Tibial artery (tissue), 4 donors: ENCODE data around the gene GNAS.

Experiments used
- DNase-seq, 2 donors: peaks; one replicate each; pipeline ENCODE4 v3.0.0-alpha.2; 2019
- H3K27ac ChIP-seq, 2 donors: fragments of 200-600 bp; sonication (generic) in 1 of 2; 1 replicate in 1 of 2; 2 replicates in 1 of 2; pipeline ENCODE4 v1.5.1; 2018 to 2019; ENCODE audit warnings: mild to moderate bottlenecking in 1 of 2
- H3K27me3 ChIP-seq, 2 donors: fragments of 200-600 bp; sonication (generic) in 1 of 2; one replicate each; pipeline versions ENCODE4 v1.5.1 to v1.6.0; 2016 to 2019
- H3K36me3 ChIP-seq, 3 donors: fragments of 200-600 bp; sonication (generic) in 2 of 3; one replicate each; pipeline ENCODE4 v1.5.1; 2016 to 2019; ENCODE audit warnings: mild to moderate bottlenecking in 2 of 3
- H3K4me1 ChIP-seq, 4 donors: fragments of 200-600 bp; sonication (generic) in 2 of 4; 1 replicate in 3 of 4; 2 replicates in 1 of 4; pipeline ENCODE4 v1.5.1; 2016 to 2019
- H3K4me3 ChIP-seq, 2 donors: fragments of 200-600 bp; sonication (generic) in 1 of 2; 1 replicate in 1 of 2; 2 replicates in 1 of 2; pipeline ENCODE4 v1.5.1; 2018 to 2019; ENCODE audit warnings: mild to moderate bottlenecking in 2 of 2
- H3K9me3 ChIP-seq, 3 donors: fragments of 200-600 bp; sonication (generic) in 1 of 3; one replicate each; pipeline ENCODE4 v1.5.1; 2016 to 2019
- intact Hi-C: fragments of 100-400 bp; cut with DNase I; formaldehyde crosslinking; loops from one replicate; pipeline ENCODE4 v1.15.0; 2023; ENCODE audit warnings: low total_unique reads
- TF ChIP-seq, protein P1 (sequence below), 2 experiments: fragments of 200-600 bp in 1 of 2; fragments of 450-650 bp in 1 of 2; IDR thresholded peaks; one replicate each; pipeline ENCODE4 v1.5.1; 2017 to 2019; ENCODE audit warnings: antibody characterized with exemption in 2 of 2, mild to moderate bottlenecking in 1 of 2, moderate library complexity in 1 of 2

The GNAS gene

DNA sequence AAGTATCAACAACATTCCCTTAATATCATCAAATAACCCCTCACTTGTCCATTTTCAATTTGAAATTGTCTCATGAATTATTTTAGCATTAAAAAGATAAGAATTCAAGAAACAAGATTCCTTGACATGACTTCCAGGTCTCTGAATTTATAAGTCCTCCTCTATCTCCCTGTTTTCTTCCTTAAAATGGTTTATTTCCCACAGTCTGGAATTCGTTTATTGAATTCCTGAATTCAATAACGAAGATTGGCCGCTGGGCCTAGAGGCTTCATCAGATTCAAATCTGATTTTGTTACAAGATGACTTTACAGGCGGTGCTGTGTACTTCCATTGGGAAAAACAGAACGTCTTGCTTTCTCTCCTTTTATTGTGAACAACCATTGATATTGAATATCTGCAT is 79.7 kb downstream of the GNAS start:
- no peak overlapping the region for H3K4me3 ChIP-seq
- intact Hi-C loops = no loop called here
- peaks cover 0 to 4% of the 10 kb centered on the region in 2 donors for H3K27me3 ChIP-seq
- peaks cover 0 to 6% (median 0%) of the 10 kb centered on the region in 3 donors for H3K9me3 ChIP-seq
- TF ChIP-seq, protein P1, sequence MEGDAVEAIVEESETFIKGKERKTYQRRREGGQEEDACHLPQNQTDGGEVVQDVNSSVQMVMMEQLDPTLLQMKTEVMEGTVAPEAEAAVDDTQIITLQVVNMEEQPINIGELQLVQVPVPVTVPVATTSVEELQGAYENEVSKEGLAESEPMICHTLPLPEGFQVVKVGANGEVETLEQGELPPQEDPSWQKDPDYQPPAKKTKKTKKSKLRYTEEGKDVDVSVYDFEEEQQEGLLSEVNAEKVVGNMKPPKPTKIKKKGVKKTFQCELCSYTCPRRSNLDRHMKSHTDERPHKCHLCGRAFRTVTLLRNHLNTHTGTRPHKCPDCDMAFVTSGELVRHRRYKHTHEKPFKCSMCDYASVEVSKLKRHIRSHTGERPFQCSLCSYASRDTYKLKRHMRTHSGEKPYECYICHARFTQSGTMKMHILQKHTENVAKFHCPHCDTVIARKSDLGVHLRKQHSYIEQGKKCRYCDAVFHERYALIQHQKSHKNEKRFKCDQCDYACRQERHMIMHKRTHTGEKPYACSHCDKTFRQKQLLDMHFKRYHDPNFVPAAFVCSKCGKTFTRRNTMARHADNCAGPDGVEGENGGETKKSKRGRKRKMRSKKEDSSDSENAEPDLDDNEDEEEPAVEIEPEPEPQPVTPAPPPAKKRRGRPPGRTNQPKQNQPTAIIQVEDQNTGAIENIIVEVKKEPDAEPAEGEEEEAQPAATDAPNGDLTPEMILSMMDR (IDR thresholded peaks at IDR 0.05) = no peak
- no peaks in the 10 kb centered on the region for H3K36me3 ChIP-seq
- H3K27ac ChIP-seq = no peak overlapping the region
- peaks cover 0 to 11% (median 0%) of the 10 kb centered on the region in 4 donors for H3K4me1 ChIP-seq
- DNase-seq = no peak

DNA sequence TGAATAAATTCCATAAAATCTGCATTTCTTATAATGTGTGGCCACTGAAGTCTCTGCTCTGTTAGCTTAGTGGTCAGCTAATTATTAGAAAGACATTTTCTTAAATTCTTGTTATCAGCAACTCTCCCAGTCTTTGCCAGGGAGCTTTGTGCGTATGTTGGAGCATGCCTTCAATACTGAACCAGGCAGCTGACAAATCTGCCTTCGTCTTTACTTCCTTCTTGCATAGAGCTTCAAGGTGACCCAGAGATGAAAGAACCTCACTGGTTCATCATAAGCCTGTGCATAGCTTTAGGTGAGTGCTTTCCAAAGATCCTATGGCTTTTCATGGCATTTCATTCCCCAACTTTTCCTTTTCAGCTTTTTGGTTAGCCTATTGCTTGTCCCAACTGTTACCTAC is 85.6 kb downstream of the GNAS start:
- Histone ChIP-seq H3K27me3 (peaks cover 0 to 4% of the 10 kb centered on the region in 2 donors), H3K9me3 (peaks cover 0 to 6% (median 0%) of the 10 kb centered on the region in 3 donors), H3K36me3 (no peaks in the 10 kb centered on the region), H3K27ac (no peak overlapping the region), H3K4me3 (no peak overlapping the region), H3K4me1 (no peaks in the 10 kb centered on the region)
- intact Hi-C loops = no loop called here
- DNase-seq = no peak
- TF ChIP-seq, protein P1 (IDR thresholded peaks at IDR 0.05) = no peak

DNA sequence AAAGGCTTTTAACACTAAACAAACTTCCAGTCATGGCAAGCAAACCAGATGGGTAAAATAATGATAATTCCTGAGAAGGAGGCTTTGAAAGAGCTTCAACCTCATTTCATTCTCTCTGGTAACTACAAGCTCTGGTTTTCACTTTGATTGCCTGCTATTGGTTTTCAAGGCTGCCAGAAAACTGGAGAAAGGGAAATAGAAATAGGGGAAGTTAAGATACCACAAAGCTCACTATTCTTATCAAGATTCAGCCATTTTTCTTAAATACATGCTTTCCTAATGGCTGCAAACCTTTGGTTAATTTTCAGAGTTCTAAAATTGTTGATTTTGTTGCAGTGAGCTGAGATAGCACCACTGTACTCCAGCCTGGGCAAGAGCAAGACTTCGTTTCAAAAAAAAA is 86.0 kb downstream of the GNAS start:
- H3K27me3 ChIP-seq = peaks cover 0 to 4% of the 10 kb centered on the region in 2 donors
- DNase-seq = no peak
- TF ChIP-seq, protein P1 (IDR thresholded peaks at IDR 0.05) = no peak
- intact Hi-C loops = no loop called here
- H3K27ac ChIP-seq = no peak overlapping the region
- H3K36me3 ChIP-seq = no peaks in the 10 kb centered on the region
- H3K4me1 ChIP-seq = no peaks in the 10 kb centered on the region
- no peak overlapping the region for H3K4me3 ChIP-seq
- peaks cover 0 to 6% (median 0%) of the 10 kb centered on the region in 3 donors for H3K9me3 ChIP-seq

DNA sequence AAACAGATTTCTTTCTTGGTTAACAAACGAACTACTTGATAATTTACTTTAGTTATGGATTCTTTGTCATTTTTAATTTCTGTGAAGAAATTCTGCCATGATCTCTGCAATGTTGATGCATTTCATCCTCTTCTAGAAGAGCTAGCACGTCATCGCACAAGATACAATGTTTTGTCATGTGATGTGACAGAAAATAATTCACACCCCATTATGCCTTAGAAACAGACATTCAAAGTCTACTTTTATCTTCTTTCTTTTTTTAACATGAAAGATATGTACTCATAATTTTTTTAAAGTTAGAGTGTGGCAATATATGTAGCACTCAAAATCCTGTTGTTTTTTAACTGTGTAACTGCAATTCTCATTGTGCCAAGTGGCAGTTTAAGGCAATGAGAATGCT is 89.0 kb downstream of the GNAS start:
- TF ChIP-seq, protein P1 (IDR thresholded peaks at IDR 0.05) = no peak
- DNase-seq = no peak
- no peaks in the 10 kb centered on the region for H3K36me3 ChIP-seq
- no peaks in the 10 kb centered on the region for H3K4me1 ChIP-seq
- H3K27me3 ChIP-seq = no peaks in the 10 kb centered on the region
- no peak overlapping the region for H3K4me3 ChIP-seq
- no peak overlapping the region for H3K27ac ChIP-seq
- intact Hi-C loops = no loop called here
- peaks cover 0 to 3% (median 0%) of the 10 kb centered on the region in 3 donors for H3K9me3 ChIP-seq

DNA sequence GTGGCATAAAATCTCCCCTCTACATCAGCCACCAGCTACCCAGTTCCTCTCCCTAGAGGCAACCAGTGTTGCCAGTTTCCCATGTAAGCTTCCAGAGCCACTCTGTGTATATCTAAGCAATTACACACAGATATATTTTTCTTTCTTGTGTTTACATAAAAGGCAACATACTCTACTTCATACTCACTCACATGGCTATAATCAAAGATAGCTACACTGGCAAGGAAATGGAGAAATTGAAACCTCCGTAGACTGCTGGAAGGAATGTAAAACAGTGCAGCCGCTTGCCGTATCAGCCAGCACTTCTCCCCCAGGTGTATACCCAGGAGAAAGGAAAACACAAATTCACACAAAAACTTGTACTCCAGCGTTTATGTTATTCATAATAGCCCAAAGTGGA is 90.0 kb downstream of the GNAS start:
- no peaks in the 10 kb centered on the region for H3K36me3 ChIP-seq
- H3K4me3 ChIP-seq = no peak overlapping the region
- DNase-seq = no peak
- TF ChIP-seq, protein P1 (IDR thresholded peaks at IDR 0.05) = no peak
- no peaks in the 10 kb centered on the region for H3K27me3 ChIP-seq
- H3K9me3 ChIP-seq = no peaks in the 10 kb centered on the region
- H3K27ac ChIP-seq = no peak overlapping the region
- no peaks in the 10 kb centered on the region for H3K4me1 ChIP-seq
- intact Hi-C loops = no loop called here

DNA sequence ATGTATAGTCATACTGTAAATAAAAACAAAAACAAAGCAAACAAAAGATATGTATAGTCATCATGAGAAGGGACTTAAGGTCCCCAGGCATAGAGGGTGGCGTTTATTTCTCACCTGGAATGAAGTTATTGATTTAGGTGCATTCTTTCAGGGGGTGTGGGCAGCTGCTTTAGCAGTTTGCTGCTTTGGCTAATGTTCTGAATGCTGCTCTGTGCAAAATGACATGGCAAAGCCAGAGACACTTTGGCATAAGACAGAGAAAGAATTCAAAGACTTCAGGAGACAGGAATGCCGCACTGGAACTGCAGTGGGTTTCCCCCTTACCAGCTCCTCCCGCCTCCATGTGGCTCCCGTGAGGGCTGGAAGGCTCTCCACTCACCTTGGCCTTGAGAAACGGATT is 92.1 kb downstream of the GNAS start:
- H3K4me3 ChIP-seq = no peak overlapping the region
- intact Hi-C loops = no loop called here
- no peak overlapping the region for H3K27ac ChIP-seq
- no peaks in the 10 kb centered on the region for H3K4me1 ChIP-seq
- no peaks in the 10 kb centered on the region for H3K9me3 ChIP-seq
- no peaks in the 10 kb centered on the region for H3K36me3 ChIP-seq
- TF ChIP-seq, protein P1 (IDR thresholded peaks at IDR 0.05) = no peak
- no peaks in the 10 kb centered on the region for H3K27me3 ChIP-seq
- DNase-seq = no peak
